ENCODE results near the gene C8G. TPM values are rescaled to one million over a fixed set of nuclear protein-coding genes. Genes with fewer than 3 reads are reported as not detected.

Gene C8G
- total and polyA plus RNA-seq, 2 of the 13 experiments (the other 11 are each of a cell fraction or from before 2014, with no cell fraction given), result 4.9 to 12.8 TPM

DNA sequence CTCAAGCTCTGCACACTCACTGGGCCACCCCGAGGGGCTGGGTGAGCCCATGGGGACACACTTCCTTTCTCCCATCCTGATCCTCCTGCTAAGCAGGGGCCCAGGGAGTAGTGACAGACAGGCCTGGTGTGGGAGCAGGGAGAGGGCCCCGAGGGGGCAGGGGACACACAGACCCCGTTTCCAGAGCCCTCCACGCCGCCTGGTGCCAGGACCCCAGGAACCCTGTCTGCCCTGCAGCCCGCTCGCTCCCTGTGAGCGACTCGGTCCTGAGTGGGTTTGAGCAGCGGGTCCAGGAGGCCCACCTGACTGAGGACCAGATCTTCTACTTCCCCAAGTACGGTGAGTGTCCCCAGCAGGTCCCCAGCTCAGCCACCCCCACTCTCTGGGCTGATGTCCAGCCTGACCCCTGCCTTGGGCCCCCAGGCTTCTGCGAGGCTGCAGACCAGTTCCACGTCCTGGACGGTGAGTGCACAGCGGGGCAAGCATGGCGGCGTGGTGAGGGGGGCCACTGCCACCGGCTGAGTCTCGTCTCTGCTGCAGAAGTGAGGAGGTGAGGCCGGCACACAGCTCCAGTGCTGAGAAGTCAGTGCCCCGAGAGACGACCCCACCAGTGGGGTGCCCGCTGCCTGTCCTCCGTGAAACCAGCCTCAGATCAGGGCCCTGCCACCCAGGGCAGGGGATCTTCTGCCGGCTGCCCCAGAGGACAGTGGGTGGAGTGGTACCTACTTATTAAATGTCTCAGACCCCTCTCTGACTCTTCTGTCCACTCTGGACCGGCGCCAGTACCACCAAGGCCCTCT is 1.4 kb downstream of the C8G start (continued):
- TF ChIP-seq, protein P1, sequence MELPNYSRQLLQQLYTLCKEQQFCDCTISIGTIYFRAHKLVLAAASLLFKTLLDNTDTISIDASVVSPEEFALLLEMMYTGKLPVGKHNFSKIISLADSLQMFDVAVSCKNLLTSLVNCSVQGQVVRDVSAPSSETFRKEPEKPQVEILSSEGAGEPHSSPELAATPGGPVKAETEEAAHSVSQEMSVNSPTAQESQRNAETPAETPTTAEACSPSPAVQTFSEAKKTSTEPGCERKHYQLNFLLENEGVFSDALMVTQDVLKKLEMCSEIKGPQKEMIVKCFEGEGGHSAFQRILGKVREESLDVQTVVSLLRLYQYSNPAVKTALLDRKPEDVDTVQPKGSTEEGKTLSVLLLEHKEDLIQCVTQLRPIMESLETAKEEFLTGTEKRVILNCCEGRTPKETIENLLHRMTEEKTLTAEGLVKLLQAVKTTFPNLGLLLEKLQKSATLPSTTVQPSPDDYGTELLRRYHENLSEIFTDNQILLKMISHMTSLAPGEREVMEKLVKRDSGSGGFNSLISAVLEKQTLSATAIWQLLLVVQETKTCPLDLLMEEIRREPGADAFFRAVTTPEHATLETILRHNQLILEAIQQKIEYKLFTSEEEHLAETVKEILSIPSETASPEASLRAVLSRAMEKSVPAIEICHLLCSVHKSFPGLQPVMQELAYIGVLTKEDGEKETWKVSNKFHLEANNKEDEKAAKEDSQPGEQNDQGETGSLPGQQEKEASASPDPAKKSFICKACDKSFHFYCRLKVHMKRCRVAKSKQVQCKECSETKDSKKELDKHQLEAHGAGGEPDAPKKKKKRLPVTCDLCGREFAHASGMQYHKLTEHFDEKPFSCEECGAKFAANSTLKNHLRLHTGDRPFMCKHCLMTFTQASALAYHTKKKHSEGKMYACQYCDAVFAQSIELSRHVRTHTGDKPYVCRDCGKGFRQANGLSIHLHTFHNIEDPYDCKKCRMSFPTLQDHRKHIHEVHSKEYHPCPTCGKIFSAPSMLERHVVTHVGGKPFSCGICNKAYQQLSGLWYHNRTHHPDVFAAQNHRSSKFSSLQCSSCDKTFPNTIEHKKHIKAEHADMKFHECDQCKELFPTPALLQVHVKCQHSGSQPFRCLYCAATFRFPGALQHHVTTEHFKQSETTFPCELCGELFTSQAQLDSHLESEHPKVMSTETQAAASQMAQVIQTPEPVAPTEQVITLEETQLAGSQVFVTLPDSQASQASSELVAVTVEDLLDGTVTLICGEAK (IDR thresholded peaks at IDR 0.05), result no peak
- TF ChIP-seq, protein P1 (CRISPR knock-in tag; IDR thresholded peaks at IDR 0.05), result 0 out of 2 replicates have a peak, but pooled peaks have one; percentile 24
- TF ChIP-seq, protein P2, sequence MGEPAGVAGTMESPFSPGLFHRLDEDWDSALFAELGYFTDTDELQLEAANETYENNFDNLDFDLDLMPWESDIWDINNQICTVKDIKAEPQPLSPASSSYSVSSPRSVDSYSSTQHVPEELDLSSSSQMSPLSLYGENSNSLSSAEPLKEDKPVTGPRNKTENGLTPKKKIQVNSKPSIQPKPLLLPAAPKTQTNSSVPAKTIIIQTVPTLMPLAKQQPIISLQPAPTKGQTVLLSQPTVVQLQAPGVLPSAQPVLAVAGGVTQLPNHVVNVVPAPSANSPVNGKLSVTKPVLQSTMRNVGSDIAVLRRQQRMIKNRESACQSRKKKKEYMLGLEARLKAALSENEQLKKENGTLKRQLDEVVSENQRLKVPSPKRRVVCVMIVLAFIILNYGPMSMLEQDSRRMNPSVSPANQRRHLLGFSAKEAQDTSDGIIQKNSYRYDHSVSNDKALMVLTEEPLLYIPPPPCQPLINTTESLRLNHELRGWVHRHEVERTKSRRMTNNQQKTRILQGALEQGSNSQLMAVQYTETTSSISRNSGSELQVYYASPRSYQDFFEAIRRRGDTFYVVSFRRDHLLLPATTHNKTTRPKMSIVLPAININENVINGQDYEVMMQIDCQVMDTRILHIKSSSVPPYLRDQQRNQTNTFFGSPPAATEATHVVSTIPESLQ (CRISPR knock-in tag; conservative IDR thresholded peaks at IDR 0.05), result no peak
- TF ChIP-seq, protein P3, sequence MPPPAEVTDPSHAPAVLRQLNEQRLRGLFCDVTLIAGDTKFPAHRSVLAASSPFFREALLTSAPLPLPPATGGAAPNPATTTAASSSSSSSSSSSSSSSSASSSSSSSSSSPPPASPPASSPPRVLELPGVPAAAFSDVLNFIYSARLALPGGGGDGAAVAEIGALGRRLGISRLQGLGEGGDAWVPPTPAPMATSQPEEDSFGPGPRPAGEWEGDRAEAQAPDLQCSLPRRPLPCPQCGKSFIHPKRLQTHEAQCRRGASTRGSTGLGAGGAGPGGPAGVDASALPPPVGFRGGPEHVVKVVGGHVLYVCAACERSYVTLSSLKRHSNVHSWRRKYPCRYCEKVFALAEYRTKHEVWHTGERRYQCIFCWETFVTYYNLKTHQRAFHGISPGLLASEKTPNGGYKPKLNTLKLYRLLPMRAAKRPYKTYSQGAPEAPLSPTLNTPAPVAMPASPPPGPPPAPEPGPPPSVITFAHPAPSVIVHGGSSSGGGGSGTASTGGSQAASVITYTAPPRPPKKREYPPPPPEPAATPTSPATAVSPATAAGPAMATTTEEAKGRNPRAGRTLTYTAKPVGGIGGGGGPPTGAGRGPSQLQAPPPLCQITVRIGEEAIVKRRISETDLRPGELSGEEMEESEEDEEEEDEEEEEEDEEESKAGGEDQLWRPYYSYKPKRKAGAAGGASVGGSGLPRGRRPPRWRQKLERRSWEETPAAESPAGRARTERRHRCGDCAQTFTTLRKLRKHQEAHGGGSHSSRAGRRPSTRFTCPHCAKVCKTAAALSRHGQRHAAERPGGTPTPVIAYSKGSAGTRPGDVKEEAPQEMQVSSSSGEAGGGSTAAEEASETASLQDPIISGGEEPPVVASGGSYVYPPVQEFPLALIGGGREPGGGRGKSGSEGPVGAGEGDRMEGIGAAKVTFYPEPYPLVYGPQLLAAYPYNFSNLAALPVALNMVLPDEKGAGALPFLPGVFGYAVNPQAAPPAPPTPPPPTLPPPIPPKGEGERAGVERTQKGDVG (CRISPR knock-in tag; IDR thresholded peaks at IDR 0.05; ENCODE audit: borderline replicate concordance), result 0 out of 2 replicates have a peak, but pooled peaks have one; percentile 50
- TF ChIP-seq ZNF563 (CRISPR knock-in tag; IDR thresholded peaks at IDR 0.05), result no peak
- TF ChIP-seq ZFX (CRISPR knock-in tag; IDR thresholded peaks at IDR 0.05; ENCODE audit: low read depth), result 0 out of 2 replicates have a peak, but pooled peaks have one; percentile 29
- TF ChIP-seq, protein P4, sequence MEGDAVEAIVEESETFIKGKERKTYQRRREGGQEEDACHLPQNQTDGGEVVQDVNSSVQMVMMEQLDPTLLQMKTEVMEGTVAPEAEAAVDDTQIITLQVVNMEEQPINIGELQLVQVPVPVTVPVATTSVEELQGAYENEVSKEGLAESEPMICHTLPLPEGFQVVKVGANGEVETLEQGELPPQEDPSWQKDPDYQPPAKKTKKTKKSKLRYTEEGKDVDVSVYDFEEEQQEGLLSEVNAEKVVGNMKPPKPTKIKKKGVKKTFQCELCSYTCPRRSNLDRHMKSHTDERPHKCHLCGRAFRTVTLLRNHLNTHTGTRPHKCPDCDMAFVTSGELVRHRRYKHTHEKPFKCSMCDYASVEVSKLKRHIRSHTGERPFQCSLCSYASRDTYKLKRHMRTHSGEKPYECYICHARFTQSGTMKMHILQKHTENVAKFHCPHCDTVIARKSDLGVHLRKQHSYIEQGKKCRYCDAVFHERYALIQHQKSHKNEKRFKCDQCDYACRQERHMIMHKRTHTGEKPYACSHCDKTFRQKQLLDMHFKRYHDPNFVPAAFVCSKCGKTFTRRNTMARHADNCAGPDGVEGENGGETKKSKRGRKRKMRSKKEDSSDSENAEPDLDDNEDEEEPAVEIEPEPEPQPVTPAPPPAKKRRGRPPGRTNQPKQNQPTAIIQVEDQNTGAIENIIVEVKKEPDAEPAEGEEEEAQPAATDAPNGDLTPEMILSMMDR (CRISPR knock-in tag; IDR thresholded peaks at IDR 0.05), result peak; percentile 1; the same call in 1 of the 2 replicates
